HS-27A (cell line): ENCODE measurements around the gene ANO3.
A peak's percentile ranks its signal among the peaks of the same experiment; 100 is the strongest.

Source experiments
- DNase-seq: peaks from one replicate; pipeline ENCODE4 v3.0.0-alpha.2; 2012; ENCODE audit warnings: low read depth, missing footprints

ANO3 gene

DNA sequence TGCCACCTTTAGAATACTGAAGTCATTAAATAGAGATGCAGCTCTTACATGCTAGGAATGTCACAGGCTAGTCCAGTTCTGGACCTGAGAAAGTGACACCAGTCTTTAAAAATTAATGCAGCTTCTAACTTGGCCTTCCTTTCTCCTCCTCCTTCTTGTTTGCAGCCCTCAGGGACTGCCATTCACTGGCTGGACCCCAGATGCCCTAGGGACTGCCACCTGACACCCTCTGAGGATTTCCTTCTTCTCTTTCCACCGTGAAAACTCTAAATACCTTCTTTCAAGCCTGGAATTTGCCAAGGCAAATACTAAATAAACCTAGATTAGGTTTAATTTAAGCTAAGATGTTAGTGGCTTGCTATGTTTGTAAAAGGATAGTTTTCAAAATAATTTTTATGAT, 161.7 kb downstream of the ANO3 start:
- no peak for DNase-seq

DNA sequence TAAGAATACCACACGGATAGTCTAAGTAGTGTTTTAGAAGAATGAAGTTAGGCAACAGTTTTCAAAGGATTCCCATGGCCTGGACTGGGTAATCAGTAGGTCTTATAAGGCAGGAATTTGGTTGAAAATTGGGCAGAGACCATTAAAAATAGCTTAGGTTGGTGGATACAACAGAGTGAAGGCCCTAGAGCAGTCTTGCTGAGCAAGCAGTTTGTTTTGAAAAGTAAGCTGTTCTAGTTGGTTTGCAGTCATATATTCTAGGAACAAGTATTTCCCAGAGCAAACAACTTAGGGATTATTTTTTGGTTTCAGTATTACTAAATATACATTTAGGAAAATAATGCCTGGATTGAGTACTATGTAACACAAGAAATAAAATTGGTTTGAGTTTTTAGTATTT, 175.3 kb downstream of the ANO3 start:
- DNase-seq, result no peak

DNA sequence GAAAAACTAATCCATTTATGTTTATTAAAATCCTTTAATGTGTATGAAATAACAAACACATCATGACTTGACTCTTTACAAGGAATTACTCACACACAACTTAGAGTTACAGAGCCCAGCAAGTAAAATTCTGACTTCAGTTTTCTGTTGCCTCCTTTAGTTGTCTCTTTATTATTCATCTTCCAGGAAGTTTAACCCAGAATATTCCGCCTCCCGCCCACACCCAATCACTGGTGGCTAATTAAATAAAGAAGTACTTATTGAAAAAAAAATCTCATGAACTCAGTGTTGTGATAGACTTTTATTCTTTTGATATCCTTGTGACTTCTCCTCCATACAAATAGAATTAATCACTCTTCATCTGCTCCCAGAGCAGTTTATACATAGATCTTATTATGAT, 178.2 kb downstream of the ANO3 start:
- DNase-seq, result no peak

DNA sequence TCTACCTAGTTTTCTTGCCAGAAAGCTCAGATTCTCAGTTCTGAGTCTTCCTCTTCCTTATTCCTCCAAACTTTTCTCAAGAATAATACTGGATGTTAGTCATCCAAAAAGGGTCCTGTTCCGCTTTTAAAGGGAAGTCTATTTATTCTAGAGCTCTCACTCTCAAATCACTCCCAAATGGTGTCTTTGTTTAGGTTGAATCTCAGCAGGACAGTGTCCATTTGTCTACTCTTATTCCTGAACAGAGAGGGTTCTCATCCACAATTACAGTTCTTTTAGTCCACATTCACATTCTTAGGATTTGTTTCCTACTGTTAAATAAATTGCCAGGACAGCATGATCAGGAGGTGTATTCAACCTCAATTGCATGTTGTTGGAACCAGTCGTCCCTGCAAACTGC, 178.8 kb downstream of the ANO3 start:
- no peak for DNase-seq

DNA sequence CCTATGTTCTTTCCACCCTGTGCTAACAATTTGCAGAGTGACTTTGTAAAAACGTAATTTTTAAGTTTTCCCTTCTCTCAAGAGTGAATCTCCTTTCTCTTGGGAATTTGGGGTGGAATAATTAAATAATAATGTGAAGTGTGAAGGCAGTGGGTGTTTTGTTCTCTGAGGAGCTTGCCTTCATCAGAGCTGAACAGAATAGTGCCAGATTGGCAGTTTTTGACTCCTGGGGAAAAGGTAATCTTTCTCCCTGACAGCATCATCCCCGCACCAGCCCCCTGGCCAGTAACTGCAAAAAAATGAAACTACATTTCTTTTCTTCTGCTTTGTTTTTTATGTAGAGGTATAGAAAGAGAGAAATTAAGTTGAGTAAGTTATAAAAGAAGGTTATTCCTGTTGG, 180.3 kb downstream of the ANO3 start:
- DNase-seq, result no peak

DNA sequence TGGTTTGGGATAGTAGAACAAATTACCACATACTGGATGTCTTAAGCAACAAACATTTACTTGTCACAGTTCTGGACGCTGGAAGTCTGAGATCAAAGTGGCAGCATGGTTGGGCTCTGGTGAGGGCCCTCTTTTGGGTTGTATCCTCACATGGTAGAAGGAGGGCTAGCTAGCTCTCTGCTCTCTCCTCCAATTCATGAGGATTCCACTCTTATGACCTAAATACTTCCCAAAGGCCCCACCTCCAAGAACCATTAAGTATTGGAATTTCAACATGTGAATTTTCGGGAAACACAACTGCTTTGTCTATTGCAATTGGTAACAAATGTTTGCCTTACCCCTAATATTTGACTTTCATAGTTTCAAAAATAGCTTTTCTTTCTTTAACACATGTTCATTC, 187.5 kb downstream of the ANO3 start:
- DNase-seq, result no peak

DNA sequence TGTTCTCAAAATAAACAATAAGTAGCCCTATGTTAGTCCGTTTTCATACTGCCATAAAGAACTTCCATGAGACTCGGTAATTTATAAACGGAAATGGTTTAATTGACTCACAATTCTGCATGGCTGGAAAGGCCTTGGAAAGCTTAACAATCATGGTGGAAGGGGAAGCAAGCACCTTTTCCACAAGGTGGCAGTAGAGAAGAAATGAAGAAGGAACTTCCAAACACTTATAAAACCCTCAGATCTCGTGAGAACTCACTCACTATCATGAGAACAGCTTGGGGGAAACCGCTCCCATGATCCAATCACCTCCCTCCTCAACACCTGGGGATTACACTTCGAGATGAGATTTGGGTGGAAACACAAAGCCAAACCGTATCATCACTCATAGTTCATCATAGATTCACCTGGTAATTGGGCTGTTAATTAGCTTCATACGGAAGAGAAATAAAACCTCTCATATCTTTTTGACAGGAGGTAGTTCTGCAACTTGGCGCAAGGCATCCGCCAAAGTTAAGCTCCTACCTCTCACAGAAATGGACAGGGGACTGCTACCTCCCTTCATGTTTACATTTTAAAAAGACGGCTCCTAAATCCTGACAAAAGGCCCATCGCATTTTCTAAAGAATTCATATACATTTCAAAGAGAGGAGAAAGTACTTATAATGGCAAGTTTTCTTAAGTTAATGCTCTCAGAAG, 191.1 kb downstream of the ANO3 start:
- DNase-seq, result peak; percentile 22

DNA sequence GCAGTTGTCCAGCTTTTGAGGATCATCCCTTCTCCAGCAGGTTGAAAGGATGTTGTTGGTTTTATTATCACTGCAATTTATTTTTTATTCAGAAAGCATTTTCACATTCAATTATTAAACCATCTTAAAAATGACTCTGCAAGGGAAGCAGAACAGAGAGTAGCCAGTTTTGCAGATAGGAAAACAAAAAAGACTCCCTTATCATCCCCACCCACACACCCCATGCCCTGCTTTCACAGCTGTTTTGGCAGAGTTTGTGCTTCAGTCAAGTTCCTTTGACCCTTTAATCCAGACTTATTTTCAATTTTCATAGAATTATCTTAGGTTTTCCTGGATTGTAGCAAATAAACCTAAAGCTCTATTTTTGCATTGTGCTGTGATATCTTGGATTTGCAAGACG, 195.8 kb downstream of the ANO3 start:
- DNase-seq, result no peak

DNA sequence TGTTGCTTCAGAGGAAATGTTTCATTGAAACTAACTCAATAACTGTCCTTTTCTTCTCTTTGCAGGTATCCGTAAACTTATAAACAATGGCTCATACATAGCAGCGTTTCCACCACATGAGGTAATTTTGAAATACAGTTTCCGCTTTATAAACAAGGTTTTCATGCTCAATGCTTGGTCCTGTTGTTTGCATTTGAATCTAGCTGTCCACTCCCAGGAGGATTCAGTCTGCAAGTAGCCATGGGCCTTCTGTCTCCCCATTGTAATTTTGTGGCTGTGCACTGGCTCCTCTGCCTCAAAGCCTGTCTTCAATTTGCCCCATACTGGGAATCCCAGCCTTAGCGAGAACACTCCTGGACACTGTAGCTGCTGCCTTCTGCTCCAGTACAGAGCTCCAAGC, 205.4 kb downstream of the ANO3 start:
- no peak for DNase-seq

DNA sequence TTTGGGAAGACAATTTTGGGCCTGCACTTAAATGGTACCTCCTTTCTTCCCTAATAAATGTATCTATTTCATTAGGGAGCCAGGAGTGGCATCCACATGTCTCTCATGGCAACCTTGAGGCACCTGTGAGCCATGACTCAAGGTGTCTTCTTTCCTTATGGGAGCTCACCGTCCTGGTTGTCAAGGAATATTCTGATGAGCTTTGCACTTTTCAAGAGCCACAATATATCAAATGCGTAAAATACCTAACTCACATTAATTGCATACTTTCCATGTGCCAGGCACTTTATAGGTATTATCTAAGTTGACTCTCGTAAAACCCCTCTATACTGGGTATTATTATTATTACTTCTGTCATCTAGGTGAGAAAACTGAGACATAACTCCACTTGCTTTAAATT, 207.6 kb downstream of the ANO3 start:
- no peak for DNase-seq

DNA sequence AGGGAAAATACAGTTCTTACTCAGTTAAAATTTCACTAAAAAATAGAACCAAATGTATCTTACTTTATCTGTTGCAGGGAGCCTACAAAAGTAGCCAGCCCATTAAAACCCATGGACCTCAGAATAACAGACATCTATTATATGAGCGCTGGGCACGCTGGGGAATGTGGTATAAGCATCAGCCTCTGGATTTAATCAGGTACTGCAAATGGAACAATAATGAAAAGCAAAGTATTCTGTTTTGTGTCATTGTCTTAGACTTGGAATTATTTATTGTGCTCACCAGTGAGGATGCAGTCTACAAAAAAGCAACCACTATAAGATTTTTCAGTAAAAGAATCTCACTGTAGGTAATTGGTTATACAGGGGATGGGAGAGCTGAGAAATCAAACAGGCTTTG, 209.9 kb downstream of the ANO3 start:
- DNase-seq, result no peak

DNA sequence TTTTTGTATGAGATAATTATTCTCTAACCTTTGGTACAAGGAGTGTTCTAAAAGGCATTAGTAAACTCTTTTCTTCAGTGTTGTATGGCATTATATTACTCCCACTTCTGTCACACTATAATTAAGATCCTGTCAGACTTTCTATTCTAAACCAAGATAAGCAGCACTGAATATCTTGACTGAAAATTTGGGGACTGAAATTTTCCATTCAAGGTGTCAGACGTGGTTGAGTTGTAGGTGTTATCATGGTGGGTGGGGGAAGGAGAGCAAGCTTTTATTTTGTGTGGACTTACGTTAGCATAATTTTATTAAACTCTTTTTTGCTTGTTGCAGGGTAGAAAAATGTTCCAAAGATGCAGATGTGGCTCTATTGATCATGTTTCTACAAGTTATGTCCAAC, 217.2 kb downstream of the ANO3 start:
- no peak for DNase-seq

DNA sequence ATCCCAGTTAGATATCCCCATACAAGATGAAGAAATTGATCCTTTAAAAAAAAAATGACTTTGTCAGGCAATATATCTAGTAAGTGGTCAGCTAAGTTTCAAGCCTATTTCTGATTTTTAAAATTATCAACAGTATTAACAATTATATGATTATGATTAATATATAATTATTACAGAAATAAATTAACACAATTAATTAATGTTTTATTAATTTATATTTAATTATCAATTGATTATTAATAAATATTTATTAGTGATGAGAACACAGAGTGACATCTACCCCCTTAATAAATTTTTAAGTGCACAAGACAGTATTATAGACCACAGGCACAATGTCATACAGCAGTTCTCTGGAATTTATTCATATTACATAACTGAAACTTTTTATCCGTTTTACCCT, 218.1 kb downstream of the ANO3 start:
- no peak for DNase-seq

DNA sequence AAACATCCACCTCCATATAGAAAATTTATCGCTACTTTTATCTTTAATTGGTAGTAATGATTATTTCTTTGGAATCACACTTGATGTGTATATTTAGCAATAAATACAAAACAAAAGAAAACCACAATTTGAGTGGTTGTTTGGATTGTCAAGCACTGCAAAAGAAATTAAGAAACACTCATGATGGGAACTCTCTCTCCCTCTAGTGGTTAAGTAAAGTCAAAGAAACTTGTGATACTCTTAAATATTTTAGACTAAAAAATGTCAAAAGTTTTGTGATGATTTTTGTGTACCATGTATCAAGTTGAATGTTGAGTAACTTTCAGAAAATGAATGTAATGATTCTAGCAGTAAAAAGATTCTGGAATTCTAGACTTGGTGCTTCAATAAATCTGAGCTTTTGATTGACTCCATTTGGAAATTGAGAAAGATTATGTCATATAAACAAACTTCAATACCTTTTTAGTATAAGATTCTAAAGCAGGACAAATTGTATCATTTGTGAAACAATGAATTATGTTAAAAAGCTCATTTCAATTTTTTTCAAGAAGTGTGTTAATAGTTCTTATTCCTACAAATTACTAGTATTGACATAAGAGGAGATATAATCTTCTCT, 219.4 kb downstream of the ANO3 start:
- no peak for DNase-seq

DNA sequence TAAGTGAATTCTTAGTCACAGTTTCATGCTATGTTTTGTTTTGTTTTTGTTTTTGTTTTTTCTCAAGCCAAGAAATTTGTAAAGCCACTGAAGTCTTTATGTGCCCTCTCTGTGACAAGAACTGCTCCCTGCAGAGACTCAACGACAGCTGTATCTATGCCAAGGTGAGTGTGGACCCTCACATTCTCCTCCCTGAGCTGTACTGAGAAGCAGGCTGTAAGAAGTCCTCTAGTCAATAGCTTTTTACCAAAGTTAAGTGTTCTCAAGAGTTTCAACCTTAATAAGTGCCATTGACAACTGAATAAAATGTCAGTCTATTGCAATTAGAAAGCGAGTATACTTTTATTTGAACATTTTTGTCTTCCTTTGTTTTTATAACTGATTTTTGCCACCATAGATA, 221.3 kb downstream of the ANO3 start:
- no peak for DNase-seq

DNA sequence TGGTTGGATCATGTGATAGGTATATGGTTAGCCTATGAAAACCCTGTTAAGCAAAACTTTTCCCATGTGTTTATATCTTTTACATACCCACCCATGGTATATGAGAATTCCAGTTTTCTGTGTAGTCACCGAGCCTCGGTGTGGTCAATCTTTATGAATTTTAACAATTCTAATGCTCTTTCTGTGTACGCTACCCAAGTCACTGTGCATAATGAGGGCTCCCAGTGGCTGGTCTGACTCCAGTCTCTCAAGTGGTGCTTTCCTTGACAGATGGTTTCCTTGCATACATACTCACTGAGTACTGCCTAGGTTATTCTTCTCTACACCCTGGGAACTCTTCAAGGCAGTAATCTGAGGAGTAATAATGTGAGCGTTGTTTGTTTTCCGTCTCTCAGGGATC, 222.5 kb downstream of the ANO3 start:
- DNase-seq, result no peak

DNA sequence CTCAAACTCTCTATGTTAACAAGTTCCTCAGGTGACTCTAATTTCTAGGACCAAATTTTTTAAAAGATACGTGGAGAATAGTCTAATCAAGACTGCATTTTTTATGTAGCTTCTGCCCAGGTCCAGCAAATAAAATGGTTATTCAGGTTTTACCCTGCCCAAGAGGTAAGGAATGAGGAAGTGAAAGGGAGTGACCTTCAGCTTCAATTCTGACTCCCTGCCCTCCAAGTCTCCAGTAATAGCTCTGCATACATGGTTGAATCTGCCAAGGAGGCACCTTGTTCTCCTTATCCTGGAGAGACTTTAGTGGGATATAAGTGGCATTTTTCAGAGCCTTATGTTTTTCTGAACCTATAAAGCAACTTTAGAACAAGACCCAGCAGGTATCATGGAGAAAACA, 224.7 kb downstream of the ANO3 start:
- DNase-seq, result no peak

DNA sequence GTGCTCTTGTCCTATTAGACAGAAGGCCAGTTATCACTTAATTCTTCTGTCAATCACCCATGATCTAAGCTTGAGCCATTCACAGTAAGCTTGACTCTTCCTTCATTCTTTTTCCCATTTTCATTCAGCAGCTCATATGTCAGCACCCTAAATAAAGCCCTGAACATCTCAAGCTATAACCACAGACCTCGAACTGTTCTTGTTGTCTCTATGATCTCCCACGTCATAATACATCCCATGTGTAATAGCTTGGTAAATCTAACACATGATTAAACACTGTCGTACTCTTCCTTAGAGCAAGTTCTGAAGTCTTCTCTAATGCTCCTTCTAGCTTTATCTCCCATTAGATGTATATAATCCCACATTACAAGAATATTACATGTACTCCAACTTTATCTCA, 225.7 kb downstream of the ANO3 start:
- DNase-seq, result no peak

DNA sequence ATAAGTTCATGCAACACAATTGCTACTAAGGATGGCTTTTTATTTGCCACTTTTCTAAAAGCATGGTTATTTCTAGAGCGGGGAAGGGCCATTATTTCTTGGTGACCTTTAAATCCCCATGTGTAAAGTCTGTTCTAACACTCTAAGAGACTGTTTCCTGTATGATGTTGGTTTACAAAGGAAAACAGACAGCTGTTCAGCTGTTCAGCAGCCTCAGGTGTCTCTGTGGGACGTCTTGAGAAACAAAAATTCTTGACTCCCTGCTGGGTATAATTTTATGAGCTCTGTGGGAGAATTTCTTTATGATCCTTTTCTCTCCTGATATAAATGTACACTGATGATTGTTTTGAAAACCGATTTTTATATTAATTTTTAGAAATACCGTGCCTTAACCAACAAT, 226.3 kb downstream of the ANO3 start:
- DNase-seq, result no peak

DNA sequence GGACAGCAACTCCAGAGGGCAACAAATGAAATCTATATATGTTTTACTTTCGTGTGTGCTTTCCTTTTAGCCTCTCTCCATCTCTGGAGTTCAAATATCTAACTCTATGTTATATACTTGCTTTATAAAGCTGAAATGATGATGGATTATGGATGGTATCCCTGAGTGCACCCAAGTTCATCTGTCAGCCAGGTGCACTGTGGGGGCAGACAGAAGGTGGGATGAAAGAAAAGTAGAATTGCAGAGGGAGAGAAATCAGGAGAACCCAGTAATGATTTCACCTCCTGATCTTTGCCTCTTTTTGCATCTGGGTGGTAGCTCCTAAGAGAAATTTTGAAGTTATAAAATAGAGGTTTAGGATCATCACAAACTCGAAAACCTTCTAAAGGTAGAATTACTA, 237.7 kb downstream of the ANO3 start:
- no peak for DNase-seq

DNA sequence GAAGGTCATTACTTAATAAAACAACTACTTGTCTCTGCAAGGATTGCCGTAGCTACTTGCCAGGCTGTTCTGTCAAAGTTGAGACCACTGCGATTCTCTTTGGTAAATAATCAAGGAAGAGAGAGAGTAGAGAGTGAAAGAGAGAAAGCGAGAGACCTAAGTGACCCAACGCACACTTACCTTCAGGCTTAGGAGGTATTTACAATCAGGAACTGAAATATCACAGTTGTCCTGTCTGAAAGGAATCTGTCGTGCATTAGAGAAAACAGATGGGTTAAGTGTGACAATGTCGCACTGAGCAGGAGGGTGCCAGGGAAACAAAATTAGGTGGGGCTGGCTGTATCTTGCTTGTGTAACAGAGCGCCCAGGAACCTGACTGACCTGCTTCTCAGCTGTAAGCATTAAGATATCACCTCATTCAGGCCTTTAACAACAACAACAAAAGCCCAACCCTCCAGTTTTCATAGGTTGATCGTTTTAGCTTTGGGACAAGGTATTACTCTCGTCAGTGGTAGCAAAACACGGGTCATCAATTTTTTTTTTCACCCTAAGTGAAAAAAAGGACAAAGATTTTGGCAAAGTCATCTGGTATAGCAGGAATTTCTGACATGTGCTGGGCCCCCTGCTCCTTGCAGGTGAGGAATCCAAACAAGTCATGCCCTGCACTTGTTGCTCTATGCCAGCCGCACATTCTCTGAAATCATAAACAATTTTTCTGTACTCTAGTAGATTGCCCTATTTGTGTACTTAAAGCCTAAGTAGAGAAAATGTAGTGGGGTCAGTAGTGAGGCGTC, 240.1 kb downstream of the ANO3 start, which contains the start of gene MUC15:
TSS of gene MUC15 (minus strand) at position 403 of the 794 bp plus-strand sequence. CDS start 5,169 bp downstream, outside the sequence.
- DNase-seq, result no peak

DNA sequence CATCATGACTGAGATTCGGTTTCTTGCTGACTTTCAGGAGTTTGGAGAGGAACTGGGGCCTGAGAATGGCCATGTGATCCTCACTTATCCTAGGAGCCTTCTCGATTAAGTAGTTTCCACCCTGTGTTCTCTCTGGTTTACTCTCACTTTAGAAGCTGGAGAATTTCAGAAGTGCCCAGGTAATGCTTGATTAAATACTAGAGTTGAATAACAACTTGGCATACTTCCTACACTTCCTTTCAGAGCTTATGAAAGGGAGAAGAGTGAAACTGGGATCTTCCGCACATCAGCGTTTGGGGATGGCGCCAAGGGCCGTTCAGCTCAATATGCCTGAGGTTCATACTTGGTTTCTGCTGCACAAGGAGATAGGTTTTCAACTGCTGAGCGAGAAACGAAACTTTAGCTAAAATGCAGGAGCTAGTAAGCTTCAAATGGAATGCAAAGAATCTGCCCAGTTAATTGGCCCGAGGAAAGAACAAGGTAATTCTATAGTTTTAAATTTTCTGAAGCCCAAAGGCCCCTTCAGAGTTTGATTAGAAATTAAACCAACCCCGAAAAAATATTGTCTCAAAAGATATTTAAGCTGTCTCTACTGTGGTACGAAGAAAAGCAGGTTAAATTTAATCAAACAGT, 241.0 kb downstream of the ANO3 start:
- no peak for DNase-seq

DNA sequence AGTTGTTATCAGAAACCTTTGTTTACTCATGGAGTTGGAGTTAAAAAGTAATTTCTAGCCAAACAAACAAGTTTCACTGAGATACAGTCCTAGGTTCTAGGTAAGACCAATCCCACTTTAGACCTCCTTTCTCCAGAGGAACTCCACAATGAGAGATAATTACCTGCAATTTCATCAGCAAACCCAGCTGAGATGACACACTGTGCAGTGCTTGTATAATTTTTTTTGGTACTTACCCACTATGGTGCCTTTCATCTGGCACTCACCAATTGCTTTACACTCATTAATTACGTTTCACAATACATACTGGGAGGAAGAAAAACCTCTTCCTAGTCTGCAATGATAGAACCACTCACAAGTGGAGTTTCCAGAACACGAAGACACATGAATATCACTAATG, 242.0 kb downstream of the ANO3 start:
- no peak for DNase-seq
